PC-9 (cell line): ENCODE data around the gene MYH14.

Experiments used
- EZH2 ChIP-seq: fragments of 200-600 bp; sonication (generic); IDR thresholded peaks from 2 replicates; pipeline ENCODE4 v1.8.0; 2017; ENCODE audit warnings: antibody characterized with exemption, low read depth
- TF ChIP-seq, protein P1 (sequence below): fragments of 200-600 bp; sonication (generic); conservative IDR thresholded peaks from 2 replicates; pipeline ENCODE4 v1.6.1; 2017; ENCODE audit warnings: mixed run types, antibody characterized with exemption, mild to moderate bottlenecking, moderate library complexity

GRCh38 chr19:50293263-50294004 is 90.0 kb downstream of the MYH14 start:
- no peak for TF ChIP-seq EZH2
- TF ChIP-seq, protein P1, sequence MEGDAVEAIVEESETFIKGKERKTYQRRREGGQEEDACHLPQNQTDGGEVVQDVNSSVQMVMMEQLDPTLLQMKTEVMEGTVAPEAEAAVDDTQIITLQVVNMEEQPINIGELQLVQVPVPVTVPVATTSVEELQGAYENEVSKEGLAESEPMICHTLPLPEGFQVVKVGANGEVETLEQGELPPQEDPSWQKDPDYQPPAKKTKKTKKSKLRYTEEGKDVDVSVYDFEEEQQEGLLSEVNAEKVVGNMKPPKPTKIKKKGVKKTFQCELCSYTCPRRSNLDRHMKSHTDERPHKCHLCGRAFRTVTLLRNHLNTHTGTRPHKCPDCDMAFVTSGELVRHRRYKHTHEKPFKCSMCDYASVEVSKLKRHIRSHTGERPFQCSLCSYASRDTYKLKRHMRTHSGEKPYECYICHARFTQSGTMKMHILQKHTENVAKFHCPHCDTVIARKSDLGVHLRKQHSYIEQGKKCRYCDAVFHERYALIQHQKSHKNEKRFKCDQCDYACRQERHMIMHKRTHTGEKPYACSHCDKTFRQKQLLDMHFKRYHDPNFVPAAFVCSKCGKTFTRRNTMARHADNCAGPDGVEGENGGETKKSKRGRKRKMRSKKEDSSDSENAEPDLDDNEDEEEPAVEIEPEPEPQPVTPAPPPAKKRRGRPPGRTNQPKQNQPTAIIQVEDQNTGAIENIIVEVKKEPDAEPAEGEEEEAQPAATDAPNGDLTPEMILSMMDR: no peak
